ENCODE data around the gene RAD50. TPM values are rescaled to one million over a fixed set of nuclear protein-coding genes. Genes with fewer than 3 reads are reported as not detected.
"Not testable (repeated sequence)": the region's sequence is repeated elsewhere in the genome, so short reads cannot be mapped to it uniquely, and the experiment has no call there.

RAD50 gene
- total and polyA plus RNA-seq, 7 donors = 6.0 to 34.6 (median 20.0) TPM

DNA sequence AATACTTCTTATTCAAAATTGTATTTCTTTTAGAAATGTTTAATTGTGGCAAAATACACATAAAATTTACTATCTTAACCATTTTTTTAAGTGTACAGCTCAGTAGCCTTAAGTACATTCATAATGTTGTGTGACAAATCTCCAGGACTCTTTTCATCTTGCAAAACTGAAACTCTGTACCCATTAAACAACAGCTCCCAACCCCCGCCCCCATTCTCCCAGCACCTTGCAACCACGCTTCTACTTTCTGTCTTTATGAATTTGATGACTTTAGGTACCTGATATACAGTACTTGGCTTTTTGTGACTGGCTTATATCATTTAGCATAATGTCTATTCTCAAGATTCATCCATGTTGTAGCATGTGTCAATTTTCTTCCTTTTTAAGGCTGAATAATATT is 10.7 kb upstream of the RAD50 start:
- no peak overlapping the region for H3K4me3 ChIP-seq
- DNase-seq = no peak
- H3K27me3 ChIP-seq = no peaks in the 10 kb centered on the region
- no peaks in the 10 kb centered on the region for H3K4me1 ChIP-seq
- no peaks in the 10 kb centered on the region for H3K36me3 ChIP-seq
- TF ChIP-seq POLR2AphosphoS5 (IDR thresholded peaks at IDR 0.05) (no peak), POLR2A (IDR thresholded peaks at IDR 0.05) (no peak), EP300 (IDR thresholded peaks at IDR 0.05) (no peak)
- TF ChIP-seq, protein P1, sequence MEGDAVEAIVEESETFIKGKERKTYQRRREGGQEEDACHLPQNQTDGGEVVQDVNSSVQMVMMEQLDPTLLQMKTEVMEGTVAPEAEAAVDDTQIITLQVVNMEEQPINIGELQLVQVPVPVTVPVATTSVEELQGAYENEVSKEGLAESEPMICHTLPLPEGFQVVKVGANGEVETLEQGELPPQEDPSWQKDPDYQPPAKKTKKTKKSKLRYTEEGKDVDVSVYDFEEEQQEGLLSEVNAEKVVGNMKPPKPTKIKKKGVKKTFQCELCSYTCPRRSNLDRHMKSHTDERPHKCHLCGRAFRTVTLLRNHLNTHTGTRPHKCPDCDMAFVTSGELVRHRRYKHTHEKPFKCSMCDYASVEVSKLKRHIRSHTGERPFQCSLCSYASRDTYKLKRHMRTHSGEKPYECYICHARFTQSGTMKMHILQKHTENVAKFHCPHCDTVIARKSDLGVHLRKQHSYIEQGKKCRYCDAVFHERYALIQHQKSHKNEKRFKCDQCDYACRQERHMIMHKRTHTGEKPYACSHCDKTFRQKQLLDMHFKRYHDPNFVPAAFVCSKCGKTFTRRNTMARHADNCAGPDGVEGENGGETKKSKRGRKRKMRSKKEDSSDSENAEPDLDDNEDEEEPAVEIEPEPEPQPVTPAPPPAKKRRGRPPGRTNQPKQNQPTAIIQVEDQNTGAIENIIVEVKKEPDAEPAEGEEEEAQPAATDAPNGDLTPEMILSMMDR (IDR thresholded peaks at IDR 0.05) = no peak
- intact Hi-C loops (cut with DNase I) = no loop called here
- no peak overlapping the region for H3K27ac ChIP-seq
- no peaks in the 10 kb centered on the region for H3K9me3 ChIP-seq
- 84 to 90% methylated on average over 2 of the region's 2 CpGs for WGBS, 2 donors

DNA sequence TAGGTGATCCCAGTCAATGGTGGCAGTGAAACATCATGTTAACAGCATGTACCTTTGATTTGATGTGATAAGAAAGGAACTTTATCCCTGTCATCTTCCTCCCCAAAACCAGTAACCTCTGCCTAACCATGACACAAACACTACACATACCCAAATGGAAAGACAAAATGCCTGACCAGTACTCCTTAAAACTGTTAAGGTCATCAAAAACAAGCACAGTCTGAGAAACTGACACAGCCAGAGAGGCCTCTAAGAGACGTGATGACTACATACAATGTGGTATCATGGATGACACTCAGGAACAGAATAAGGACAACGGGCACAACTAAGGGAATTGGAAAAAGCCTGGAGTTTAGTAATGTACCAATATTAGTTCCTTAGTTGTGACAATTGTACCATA is 9.5 kb upstream of the RAD50 start:
- Histone ChIP-seq H3K4me3 (no peak overlapping the region), H3K4me1 (no peaks in the 10 kb centered on the region), H3K27me3 (no peaks in the 10 kb centered on the region), H3K27ac (no peak overlapping the region), H3K36me3 (no peaks in the 10 kb centered on the region), H3K9me3 (no peaks in the 10 kb centered on the region)
- no peak for DNase-seq
- TF ChIP-seq, protein P1 (IDR thresholded peaks at IDR 0.05) = no peak
- TF ChIP-seq EP300 (IDR thresholded peaks at IDR 0.05) = no peak
- TF ChIP-seq POLR2AphosphoS5 (IDR thresholded peaks at IDR 0.05) = no peak
- no peak for TF ChIP-seq POLR2A (IDR thresholded peaks at IDR 0.05)
- 84 to 89% methylated on average over 2 of the region's 2 CpGs for WGBS, 2 donors
- intact Hi-C loops (cut with DNase I) = no loop called here

DNA sequence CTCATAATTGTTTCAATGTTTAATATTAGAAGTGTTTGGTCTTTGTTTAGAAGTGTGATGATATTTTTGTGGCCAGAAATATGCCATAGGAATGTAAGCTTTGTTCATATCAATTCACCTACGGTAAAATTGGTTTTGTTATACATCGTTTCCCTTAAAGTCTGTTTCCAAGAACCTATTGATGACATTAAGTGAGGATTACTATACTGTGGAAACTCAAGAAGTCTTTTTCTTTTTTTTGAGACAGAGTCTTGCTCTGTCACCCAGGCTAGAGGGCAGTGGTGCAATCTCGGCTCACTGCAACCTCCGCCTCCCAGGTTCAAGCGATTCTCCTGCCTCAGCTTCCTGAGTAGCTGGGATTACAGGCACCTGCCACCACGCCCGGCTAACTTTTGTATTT is 7.9 kb upstream of the RAD50 start:
- DNase-seq; H3K4me3 ChIP-seq; H3K4me1 ChIP-seq; intact Hi-C loops (cut with DNase I); H3K27ac ChIP-seq; H3K27me3 ChIP-seq; H3K9me3 ChIP-seq; H3K36me3 ChIP-seq: not testable (repeated sequence)
- 94 to 96% methylated on average over 5 to 7 of the region's 7 CpGs for WGBS, 2 donors

DNA sequence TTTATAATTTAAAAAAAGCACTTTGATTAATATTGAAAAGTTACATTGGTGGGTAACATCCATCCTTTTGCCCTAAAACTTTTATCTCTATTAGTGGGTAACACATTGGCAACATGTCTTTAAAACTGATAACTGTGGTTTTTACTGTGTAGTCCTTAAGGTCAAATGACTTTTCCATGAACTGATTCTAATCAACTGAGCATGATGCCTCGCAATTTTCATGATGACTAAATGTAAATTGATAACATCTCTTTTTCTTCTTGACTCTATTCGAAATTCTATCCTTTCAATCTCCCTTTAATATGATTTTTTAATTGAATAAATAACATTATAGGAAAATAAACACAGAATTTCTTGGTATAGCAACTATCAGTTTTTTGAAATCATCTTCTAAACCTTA is 7.2 kb upstream of the RAD50 start:
- H3K27ac ChIP-seq = no peak overlapping the region
- no peaks in the 10 kb centered on the region for H3K4me1 ChIP-seq
- no peak for DNase-seq
- WGBS, 2 donors = 78 to 89% methylated on average over 2 of the region's 2 CpGs
- intact Hi-C loops (cut with DNase I) = no loop called here
- no peaks in the 10 kb centered on the region for H3K9me3 ChIP-seq
- no peaks in the 10 kb centered on the region for H3K36me3 ChIP-seq
- no peaks in the 10 kb centered on the region for H3K27me3 ChIP-seq
- TF ChIP-seq, protein P1 (IDR thresholded peaks at IDR 0.05) = no peak
- TF ChIP-seq POLR2A (IDR thresholded peaks at IDR 0.05) (no peak), POLR2AphosphoS5 (IDR thresholded peaks at IDR 0.05) (no peak), EP300 (IDR thresholded peaks at IDR 0.05) (no peak)
- H3K4me3 ChIP-seq = no peak overlapping the region

DNA sequence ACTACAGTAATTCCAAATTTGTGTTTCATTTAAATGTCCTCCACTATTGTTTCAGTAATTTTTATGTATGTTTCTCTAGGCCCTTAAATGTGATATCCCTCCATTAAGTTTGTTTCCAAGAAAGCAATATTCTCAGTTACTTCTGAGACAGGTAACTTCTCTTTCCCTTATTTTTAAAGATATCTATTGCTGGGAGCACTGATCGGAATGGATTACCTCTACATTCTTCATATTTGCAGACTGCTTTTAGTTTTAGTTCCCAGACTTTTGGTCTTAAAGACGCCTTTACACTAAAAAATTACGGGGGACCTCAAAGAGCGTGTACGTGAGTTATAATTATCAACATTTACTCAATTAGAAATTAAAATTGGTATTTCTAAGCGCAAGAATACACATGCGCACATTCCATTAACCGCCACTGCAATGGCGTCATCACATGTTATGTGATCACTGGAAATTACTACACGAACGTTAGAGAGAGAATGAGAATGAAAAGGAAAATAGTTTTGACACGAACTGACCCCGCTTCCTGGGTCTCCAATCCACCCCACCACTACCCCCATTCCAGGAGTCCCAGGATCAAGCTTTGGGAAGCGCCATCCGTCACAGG is 519 bp upstream of the RAD50 start:
- no peaks in the 10 kb centered on the region for H3K27me3 ChIP-seq
- peaks cover 0 to 21% (median 19%) of the 10 kb centered on the region in 4 donors for H3K4me1 ChIP-seq
- peak overlapping the region; percentile 89 to 92 (median 91) for H3K27ac ChIP-seq
- H3K9me3 ChIP-seq = no peaks in the 10 kb centered on the region
- intact Hi-C loops (cut with DNase I) = loop anchor here (5.0 kb wide), 3 partner anchors 59 to 311 kb away; partner anchors contain the start of genes GDF9 and UQCRQ
- H3K36me3 ChIP-seq = peaks cover 0 to 16% (median 3%) of the 10 kb centered on the region in 4 donors
- peak overlapping the region; percentile 51 to 80 (median 75) for H3K4me3 ChIP-seq
- DNase-seq = no peak
- WGBS, 2 donors = 60 to 64% methylated on average over 15 of the region's 15 CpGs
- TF ChIP-seq, protein P1 (IDR thresholded peaks at IDR 0.05) = no peak
- TF ChIP-seq POLR2AphosphoS5 (IDR thresholded peaks at IDR 0.05) (no peak), EP300 (IDR thresholded peaks at IDR 0.05) (no peak), POLR2A (IDR thresholded peaks at IDR 0.05) (no peak)
